ENCODE results near the gene SLIT3. TPM values are rescaled to one million over a fixed set of nuclear protein-coding genes. Genes with fewer than 3 reads are reported as not detected.

SLIT3 gene
- total RNA-seq, 1 experiment from 2014 or later: 0.92 TPM

GRCh38 chr5:168656633-168657032 lies 644.3 kb downstream of the SLIT3 start:
- no CpG with 5 or more reads among the region's 3 CpGs for whole genome bisulfite sequencing (ENCODE audit: extremely low coverage, insufficient read length, low lambda C conversion rate)
- H3K4me1 ChIP-seq (ENCODE audit: insufficient read depth, low read length): no peaks in the 10 kb centered on the region; the same call in 1 of the 2 replicates
- H4K91ac ChIP-seq (ENCODE audit: insufficient read length, low read depth, low read length): no peak overlapping the region
- H3K36me3 Mint-ChIP-seq (ENCODE audit: insufficient read depth in 1 of 3, low read depth in 3 of 3): no peaks in the 10 kb centered on the region
- no peak overlapping the region for H3T11ph ChIP-seq (ENCODE audit: low read length)
- H2AFZ ChIP-seq (ENCODE audit: low read length): no peak overlapping the region
- H2AK5ac ChIP-seq (ENCODE audit: insufficient read length, low read length): no peak overlapping the region
- no peaks in the 10 kb centered on the region for H3K27me3 ChIP-seq (ENCODE audit: insufficient read depth, low read length)
- H3K9me3 Mint-ChIP-seq: no peaks in the 10 kb centered on the region; a peak in 1 of 5 replicates
- H3K9me3 ChIP-seq (ENCODE audit: control insufficient read depth, low read depth, low read length): no peaks in the 10 kb centered on the region
- no peaks in the 10 kb centered on the region; the same call in 1 of the 2 replicates for H3K27me3 Mint-ChIP-seq (ENCODE audit: low read depth)
- DNase-seq: no peak
- H3K4me3 Mint-ChIP-seq: no peak overlapping the region
- H3K4me1 Mint-ChIP-seq: peaks cover 13 to 15% of the 10 kb centered on the region in 2 experiments
- H2BK20ac ChIP-seq (ENCODE audit: low read depth, low read length, poor library complexity, severe bottlenecking): no peak overlapping the region
- no peak overlapping the region for H3K14ac ChIP-seq (ENCODE audit: insufficient read depth, low read length)
- no peak overlapping the region for H3K9ac ChIP-seq (ENCODE audit: extremely low read depth, insufficient read length, low read length)
- H3K4me2 ChIP-seq (ENCODE audit: insufficient read depth, insufficient read length, low read length): no peak overlapping the region
- no peak overlapping the region for H2BK12ac ChIP-seq (ENCODE audit: insufficient read length, low read depth, low read length)
- H3K56ac ChIP-seq (ENCODE audit: insufficient read length, low read depth, low read length): no peak overlapping the region
- no peak overlapping the region for H2BK5ac ChIP-seq (ENCODE audit: insufficient read length, low read length)
- H3K23me2 ChIP-seq (ENCODE audit: insufficient read length, low read depth, low read length, poor library complexity, severe bottlenecking): no peaks in the 10 kb centered on the region
- H3K18ac ChIP-seq (ENCODE audit: insufficient read length, low read depth, low read length): no peak overlapping the region
- H4K20me1 ChIP-seq (ENCODE audit: control insufficient read depth, insufficient read depth, insufficient read length): no peaks in the 10 kb centered on the region
- TF ChIP-seq, protein P1, sequence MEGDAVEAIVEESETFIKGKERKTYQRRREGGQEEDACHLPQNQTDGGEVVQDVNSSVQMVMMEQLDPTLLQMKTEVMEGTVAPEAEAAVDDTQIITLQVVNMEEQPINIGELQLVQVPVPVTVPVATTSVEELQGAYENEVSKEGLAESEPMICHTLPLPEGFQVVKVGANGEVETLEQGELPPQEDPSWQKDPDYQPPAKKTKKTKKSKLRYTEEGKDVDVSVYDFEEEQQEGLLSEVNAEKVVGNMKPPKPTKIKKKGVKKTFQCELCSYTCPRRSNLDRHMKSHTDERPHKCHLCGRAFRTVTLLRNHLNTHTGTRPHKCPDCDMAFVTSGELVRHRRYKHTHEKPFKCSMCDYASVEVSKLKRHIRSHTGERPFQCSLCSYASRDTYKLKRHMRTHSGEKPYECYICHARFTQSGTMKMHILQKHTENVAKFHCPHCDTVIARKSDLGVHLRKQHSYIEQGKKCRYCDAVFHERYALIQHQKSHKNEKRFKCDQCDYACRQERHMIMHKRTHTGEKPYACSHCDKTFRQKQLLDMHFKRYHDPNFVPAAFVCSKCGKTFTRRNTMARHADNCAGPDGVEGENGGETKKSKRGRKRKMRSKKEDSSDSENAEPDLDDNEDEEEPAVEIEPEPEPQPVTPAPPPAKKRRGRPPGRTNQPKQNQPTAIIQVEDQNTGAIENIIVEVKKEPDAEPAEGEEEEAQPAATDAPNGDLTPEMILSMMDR (conservative IDR thresholded peaks at IDR 0.05): no peak
- H2BK15ac ChIP-seq (ENCODE audit: low read depth, low read length): no peak overlapping the region
- no peaks in the 10 kb centered on the region for H3K79me2 ChIP-seq (ENCODE audit: insufficient read depth, low read length)
- H3K4ac ChIP-seq (ENCODE audit: low read depth, low read length): no peak overlapping the region
- no peak overlapping the region for H3K27ac Mint-ChIP-seq
- H2BK120ac ChIP-seq (ENCODE audit: low read depth, low read length, poor library complexity, severe bottlenecking): no peak overlapping the region
- H3K23ac ChIP-seq (ENCODE audit: insufficient read length, low read depth, low read length): no peak overlapping the region
- no peak overlapping the region for H3K27ac ChIP-seq (ENCODE audit: insufficient read length, low read depth, low read length)
- no peaks in the 10 kb centered on the region for H3K79me1 ChIP-seq (ENCODE audit: insufficient read depth, low read depth, low read length, poor library complexity, severe bottlenecking)
- H4K5ac ChIP-seq (ENCODE audit: insufficient read length, low read depth, low read length): no peak overlapping the region
- H4K8ac ChIP-seq (replicated peaks; ENCODE audit: insufficient read length, low read depth, low read length): no peak overlapping the region
